VCaP (cell line): ENCODE results near the gene BPIFA2.

Source experiments
- H3K27ac ChIP-seq: fragments of 450-650 bp; 2 replicates; pipeline ENCODE4 v1.5.1; 2017
- TF ChIP-seq, protein P1 (sequence below): fragments of 450-650 bp; conservative IDR thresholded peaks from 2 replicates; pipeline ENCODE4 v1.5.1; 2017; ENCODE audit warnings: mild to moderate bottlenecking, moderate library complexity

BPIFA2 gene

DNA sequence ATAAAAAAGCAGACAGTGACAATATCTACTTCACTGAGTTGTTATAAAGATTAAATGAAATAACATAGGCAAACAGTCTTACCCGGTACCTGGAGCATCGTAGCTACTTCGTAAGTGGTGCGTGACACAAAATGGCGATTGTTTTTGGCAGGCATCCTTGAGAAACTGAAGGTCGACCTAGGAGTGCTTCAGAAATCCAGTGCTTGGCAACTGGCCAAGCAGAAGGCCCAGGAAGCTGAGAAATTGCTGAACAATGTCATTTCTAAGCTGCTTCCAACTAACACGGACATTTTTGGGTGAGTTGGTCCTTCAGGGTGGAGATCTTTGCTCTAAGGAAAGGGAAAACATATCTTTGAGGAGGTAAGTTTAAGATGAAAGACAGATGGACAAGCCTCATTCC, 4.8 kb downstream of the BPIFA2 start:
- TF ChIP-seq, protein P1, sequence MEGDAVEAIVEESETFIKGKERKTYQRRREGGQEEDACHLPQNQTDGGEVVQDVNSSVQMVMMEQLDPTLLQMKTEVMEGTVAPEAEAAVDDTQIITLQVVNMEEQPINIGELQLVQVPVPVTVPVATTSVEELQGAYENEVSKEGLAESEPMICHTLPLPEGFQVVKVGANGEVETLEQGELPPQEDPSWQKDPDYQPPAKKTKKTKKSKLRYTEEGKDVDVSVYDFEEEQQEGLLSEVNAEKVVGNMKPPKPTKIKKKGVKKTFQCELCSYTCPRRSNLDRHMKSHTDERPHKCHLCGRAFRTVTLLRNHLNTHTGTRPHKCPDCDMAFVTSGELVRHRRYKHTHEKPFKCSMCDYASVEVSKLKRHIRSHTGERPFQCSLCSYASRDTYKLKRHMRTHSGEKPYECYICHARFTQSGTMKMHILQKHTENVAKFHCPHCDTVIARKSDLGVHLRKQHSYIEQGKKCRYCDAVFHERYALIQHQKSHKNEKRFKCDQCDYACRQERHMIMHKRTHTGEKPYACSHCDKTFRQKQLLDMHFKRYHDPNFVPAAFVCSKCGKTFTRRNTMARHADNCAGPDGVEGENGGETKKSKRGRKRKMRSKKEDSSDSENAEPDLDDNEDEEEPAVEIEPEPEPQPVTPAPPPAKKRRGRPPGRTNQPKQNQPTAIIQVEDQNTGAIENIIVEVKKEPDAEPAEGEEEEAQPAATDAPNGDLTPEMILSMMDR: no peak
- peak overlapping the region; percentile 62 for H3K27ac ChIP-seq

DNA sequence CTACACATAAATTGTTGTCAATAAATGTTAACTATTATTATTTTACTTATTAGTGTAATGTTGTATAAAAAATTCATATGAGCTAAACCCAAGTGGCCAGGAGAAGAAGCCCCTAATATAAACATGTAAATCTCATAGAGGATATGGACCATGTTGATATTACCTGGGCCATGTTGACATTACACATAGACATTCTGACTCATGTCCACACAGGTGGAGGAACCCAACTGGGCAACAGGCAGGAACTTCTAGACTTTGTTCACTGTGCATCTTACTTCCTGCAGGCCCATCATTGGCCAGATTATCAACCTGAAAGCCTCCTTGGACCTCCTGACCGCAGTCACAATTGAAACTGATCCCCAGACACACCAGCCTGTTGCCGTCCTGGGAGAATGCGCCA, 7.2 kb downstream of the BPIFA2 start:
- TF ChIP-seq, protein P1: no peak
- no peak overlapping the region for H3K27ac ChIP-seq

DNA sequence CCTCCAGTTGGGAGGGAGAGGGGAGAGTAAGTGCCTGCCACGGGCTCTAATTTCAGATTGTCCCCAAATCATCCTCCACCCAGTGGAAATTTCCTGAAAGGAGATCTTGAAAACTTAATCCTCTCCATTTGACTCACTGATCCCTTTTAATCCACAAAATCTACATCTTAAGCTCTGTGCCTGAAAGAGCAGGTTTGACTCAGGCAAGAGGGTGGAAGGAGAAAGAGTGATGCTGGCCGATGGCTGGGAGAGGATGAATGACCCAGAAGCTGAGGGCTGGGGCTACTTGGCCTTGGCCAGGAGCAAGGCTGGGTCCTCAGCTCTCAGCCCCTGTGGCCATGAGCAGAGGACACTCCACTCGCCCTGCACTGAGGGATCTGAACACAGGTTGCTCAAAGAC, 8.1 kb downstream of the BPIFA2 start:
- TF ChIP-seq, protein P1: no peak
- no peak overlapping the region for H3K27ac ChIP-seq

DNA sequence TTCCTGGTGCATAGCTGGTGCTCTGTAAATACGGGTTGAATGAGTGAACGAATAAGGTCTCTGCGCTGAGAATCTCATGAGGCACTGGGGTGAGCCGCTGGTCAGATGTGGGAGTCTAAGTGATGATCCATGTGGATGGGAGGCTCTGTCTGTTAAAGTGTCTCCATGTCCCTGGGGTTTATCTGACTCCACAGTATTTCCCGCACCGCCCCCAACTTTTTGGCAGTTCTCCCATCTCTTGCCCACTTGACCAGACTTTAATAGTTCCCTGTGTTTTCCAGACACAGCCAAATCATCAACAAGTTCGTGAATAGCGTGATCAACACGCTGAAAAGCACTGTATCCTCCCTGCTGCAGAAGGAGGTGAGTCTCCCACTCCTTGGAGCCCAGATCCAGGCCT, 9.9 kb downstream of the BPIFA2 start:
- H3K27ac ChIP-seq: peak overlapping the region; percentile 19; the same call in 1 of the 2 replicates
- TF ChIP-seq, protein P1: no peak

DNA sequence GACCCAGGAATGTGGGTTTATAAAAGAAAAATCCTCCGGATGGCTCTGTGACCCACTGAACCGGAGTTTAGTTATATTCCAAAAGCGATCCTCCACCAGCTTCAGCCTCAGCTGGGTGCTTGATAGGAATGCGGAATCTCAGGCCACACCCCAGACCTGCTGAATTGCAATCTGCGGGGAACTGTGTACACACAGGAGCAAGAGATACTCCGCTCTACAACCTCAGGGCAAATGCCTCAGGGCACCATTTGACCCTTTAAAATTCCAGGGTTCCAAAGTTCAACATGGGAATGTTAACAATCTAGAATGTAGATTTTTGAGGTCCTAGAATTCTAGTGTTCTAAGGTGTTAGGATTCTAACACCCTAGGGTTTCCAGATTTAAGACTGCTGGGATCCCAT, 10.8 kb downstream of the BPIFA2 start:
- peak overlapping the region; percentile 19; the same call in 1 of the 2 replicates for H3K27ac ChIP-seq
- TF ChIP-seq, protein P1: no peak

DNA sequence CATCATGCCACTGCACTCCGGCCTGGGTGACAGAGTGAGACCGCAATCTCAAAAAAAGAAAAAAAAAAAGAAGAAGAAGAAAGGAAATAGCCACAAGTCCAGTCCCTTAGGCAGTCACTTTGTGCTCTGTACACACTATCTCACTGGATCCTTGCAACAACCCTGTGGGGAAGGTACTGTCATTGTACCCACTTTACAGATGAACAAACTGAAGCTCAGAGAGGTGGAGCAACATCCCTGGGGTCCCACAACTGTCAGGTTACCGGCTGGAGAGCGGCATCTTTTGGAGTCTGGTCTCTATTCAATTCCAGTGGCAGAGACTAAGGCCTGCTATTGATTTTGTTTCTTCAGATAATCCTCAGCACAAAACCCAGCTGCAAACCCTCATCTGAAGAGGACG, 12.2 kb downstream of the BPIFA2 start:
- TF ChIP-seq, protein P1: no peak
- H3K27ac ChIP-seq: no peak overlapping the region

DNA sequence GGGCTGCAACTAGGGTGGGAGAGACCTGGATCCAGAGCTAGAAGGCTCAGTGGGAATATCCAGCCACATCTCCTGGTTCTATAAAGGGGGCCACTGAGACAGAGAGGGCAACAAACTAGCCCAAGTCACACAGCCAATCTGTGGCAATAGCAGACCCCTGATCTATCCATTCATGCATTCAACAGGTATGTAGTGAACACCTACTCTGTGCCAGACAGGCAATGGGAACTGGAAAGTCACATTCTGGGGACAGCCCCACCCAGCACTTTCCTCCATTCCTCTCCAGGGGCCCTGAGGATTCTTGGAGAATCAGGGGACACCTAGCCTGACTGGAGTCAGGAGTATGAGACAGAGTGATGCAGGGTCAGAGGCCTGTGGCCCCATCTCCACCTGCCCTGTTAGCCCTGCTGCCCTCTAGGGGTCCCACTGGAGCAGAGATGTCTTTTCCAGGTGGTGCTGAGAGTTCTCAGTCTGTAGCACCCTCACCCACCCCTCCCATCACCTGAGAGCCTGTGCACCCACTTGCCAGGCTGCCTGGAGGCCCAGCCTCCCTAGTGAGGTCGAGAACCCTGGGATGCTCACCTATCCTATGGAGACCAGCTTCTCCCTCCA, 13.6 kb downstream of the BPIFA2 start:
- H3K27ac ChIP-seq: no peak overlapping the region
- TF ChIP-seq, protein P1: no peak
